Activated gamma-delta T cell treated with anti-CD3 and anti-CD28 coated beads, Interleukin-2, amount 50 U/mL, for 16 hours (primary cell): Measurements from ENCODE around the gene NPLOC4.

Source experiments
- DNase-seq: peaks from one replicate; pipeline ENCODE4 v3.0.0-alpha.2; 2020; ENCODE audit warnings: low read depth

NPLOC4 gene

GRCh38 chr17:81662002-81662401 is 25.1 kb upstream of the NPLOC4 start:
- no peak for DNase-seq

- DNase-seq: no peak
These were observed 23.5 kb upstream of the NPLOC4 start for GRCh38 chr17:81660441-81660840.

GRCh38 chr17:81659038-81659437 is 22.1 kb upstream of the NPLOC4 start:
- DNase-seq: no peak

- DNase-seq: no peak
These were observed 19.9 kb upstream of the NPLOC4 start for GRCh38 chr17:81656835-81657234.

- no peak for DNase-seq
These were observed 19.3 kb upstream of the NPLOC4 start, which contains the start of gene PDE6G for GRCh38 chr17:81656118-81656743. TSS of gene PDE6G (minus strand) at chr17:81656542. CDS start at chr17:81653305, 3,237 bp downstream.

DNA sequence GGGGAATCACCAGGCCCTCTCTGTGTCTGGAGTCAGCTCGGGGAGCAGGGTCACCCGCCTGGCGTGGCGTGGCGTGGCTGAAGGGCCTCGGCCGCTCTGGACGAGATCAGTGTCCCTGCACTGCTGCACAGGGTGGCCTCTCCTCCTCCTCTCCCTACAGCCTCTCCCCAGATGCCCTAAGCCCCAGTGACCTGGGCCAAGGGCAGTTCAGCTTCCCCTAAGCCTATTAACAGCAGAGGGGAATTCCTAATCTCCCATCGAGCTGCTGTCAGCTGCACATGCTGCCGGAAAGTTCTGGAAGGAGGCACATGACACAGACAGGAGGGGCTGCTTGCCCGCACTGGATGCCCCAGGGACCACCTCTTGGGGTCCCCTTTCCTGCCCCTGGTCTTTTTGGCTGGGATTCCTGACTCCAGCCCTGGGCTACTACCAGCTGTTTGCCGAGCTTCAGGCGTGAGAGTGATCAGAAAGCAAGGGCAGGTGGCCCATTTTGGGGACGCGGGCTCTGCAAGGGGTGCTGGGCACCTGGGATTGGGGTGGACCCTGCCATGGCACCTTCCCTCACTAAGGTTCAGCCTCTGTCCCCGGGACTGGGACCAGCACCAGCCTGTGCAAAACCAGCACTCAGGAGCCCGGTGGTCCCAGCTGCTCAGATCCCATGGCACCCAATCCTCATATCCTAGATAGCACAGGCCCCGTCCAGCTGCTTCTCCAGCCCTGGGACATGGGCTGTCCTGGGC is 18.6 kb upstream of the NPLOC4 start:
- no peak for DNase-seq

DNA sequence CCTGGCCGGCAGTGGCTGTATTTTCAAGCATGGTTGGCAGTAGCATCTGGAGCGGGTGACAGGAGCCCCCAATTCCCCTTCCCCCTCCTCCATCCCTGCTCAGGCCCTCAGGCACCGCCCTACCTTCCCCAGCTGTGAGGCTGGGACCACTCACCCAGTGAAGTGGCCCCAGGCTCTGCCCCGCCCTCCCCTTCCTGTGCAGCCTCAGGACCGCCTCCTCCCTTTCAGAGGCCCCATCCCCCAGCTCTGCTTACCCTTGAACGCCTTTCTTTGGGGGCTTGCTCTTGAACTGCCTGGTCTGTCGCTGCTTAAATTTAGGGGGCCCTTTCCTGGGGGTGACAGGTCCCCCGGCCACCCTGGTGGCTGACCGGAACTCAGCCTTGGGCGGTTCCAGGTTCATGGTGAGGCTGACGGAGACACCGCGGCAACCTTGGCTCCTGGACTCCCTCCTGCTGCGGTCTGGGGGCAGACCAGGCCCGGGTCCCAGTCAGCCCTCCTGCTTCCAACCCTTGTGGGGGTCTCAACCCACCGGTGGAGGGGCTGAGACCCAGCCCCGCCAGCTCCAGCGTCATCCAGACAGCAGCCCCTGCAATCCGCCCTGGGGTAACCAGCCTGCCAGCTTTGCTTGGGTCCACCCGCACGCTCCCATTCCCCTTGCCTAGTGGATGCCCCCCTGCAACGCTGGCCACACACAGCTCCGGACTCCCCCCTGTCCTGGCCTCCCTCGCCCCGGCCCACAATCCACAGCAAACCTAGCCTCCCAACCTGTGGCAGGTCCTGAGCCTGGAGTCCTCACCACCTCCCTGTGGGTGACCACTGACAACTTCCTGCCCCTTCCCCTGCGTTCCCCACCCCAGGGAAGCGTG is 16.2 kb upstream of the NPLOC4 start:
- DNase-seq: no peak

DNA sequence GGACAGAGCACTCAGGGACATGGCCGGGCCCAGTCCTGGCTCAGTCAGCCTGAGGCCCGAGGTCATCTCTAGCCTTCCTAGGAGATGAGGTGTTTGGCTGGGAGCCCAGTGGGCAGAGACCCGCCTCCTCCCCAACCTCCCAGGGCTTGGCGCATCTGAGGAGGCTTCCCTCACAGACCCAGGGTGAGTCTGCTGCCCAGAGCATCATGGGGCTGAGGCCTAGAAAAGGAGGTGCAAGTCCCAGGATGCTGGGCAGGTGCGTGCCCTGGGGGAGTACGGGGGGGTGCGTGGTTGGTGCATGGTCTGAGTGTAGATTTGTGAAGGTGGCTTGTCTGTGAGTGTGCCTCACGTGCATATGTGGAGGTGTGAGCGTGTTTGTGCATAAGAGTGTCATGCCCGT is 14.8 kb upstream of the NPLOC4 start:
- DNase-seq: no peak

GRCh38 chr17:81650951-81651350 is 14.0 kb upstream of the NPLOC4 start:
- no peak for DNase-seq

DNA sequence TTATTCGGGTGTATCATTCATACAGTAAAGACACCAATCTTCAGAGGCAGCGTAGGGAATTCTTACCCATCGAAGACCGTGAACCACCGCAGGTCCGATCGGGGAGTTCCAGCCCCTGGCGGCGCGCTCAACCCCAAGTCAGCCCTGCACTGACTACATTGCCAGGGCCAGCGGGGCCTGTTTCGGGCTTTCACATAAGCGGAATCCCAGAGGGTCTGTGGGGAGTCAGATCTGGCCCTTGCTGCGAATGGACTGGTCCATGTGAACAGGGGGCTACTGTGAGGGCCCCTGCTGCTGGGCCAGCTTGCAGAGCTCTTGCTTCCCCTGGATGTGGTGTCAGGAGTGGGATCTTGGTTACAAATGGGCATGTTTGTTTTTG is 11.8 kb upstream of the NPLOC4 start:
- DNase-seq: no peak

GRCh38 chr17:81648013-81648706 is 11.2 kb upstream of the NPLOC4 start:
- no peak for DNase-seq

DNA sequence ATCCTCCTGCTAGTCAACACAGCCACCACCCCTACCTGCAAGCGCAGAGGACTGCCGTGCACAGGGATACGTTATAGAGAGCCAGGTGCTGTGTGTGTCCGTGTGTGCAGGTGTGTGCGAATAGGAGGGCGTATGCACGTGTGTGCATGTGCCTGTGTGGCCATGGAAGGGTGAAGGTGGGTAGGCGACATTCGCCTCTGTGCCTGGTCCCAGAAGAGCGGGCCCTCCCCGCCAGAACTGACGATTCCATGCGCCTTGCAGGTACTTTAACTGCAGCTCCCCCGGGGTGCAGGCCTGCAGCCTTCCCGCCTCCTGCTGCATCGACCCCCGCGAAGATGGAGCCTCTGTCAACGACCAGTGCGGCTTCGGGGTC is 10.7 kb upstream of the NPLOC4 start:
- DNase-seq: no peak

DNA sequence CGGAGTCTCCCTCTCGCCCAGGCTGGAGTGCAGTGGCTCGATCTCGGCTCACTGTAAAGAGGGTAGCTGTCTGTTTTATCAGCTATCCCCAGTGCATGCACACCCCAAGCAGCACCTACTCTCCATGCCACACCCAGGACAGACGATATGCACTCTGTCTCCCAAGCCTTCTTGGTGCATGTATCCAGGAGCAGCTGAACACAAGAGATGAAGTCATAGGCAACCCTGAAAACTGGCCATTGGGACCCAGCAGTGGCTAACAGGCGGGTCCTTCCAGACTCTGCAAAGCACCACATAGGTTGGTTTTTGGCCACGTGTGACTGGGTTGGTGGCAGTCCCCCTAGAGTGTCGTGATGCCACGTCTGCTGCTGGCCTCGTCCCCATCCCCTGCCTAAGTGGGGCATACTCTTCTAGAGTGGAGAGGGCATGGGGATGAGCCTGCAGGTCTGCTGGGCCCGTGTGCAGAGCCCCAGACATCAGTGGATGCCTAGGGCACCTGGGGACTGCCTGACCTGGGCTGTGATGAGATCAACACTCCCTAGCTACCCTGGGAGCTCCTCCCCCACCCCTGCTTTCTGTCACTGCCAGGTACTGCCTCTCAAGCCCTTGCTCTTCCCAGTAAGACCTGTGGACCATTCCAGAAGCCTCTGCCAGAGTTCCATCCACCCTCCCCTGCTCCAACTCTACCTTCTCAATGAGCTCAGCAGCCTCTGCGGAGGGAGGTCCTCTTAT is 10.1 kb upstream of the NPLOC4 start:
- no peak for DNase-seq

DNA sequence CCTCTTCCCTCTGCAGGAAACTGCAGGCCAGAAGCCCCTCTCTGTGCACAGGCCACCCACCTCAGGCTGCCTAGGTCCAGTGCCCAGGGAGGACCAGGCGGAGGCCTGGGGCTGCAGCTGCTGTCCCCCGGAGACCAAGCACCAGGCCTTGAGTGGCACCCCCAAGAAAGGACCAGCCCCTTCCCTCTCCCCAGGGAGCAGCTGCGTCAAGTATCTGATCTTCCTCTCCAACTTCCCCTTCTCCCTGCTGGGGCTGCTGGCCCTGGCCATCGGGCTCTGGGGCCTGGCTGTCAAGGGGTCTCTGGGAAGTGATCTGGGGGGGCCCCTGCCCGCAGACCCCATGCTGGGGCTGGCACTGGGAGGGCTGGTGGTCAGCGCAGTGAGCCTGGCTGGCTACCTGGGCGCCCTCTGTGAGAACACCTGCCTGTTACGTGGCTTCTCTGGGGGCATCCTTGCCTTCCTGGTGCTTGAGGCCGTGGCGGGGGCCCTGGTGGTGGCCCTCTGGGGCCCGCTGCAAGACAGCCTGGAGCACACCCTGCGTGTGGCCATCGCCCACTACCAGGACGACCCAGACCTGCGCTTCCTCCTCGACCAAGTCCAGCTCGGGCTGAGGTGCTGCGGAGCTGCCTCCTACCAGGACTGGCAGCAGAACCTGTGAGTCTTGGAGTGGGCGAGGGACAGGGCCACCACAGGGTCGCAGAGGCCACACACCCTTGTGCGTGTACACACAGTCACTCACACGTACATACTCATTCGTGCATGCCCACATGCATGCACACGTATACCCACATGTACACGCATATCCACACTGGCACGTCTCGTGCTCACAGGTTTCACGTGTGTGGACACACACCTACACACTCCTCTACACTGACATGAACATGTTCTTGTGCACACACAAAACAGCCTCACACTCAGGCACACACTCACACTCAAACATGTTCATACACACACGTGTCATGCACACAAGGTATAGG is 8.4 kb upstream of the NPLOC4 start:
- no peak for DNase-seq

DNA sequence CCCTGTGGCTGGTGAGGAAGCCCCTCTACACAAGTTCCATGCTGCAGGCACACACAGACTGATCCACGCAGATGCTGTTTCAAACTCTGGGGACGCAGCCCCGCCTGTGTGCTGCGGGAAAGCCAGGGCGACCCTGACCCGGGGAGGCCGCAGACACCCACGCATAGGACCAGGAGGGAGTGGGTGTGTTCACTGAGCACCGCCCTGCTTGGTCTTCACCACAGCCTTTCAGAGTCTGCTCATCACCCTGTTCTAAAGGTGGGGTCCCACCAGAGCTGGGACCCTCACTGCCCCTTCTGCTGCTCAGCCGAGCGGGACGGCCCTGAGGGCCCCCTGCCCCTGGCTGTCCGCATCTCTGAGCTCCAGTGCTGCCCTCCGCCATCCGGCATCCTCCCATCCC is 7.6 kb upstream of the NPLOC4 start:
- no peak for DNase-seq

- DNase-seq: no peak
These were observed 5.0 kb upstream of the NPLOC4 start for GRCh38 chr17:81641825-81642489.

GRCh38 chr17:81640011-81640410 is 3.1 kb upstream of the NPLOC4 start:
- DNase-seq: no peak

DNA sequence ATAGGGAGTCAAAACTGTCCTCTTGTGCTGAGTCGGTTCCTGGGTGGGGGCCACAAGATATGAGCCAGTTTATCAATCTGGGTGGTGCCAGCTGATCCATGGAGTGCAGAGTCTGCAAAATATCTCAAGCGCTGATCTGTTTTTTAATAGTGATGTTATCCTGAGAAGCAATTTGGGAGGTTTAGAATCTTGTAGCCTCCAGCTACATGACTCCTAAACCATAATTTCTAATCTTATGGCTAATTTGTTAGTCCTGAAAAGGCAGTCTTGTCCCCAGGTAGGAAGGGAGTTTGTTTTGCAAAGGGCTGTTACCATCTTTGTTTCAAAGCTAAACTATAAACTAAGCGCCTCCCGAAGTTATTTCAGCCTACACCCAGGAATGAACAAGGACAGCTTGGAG is 1.8 kb upstream of the NPLOC4 start:
- DNase-seq: no peak

DNA sequence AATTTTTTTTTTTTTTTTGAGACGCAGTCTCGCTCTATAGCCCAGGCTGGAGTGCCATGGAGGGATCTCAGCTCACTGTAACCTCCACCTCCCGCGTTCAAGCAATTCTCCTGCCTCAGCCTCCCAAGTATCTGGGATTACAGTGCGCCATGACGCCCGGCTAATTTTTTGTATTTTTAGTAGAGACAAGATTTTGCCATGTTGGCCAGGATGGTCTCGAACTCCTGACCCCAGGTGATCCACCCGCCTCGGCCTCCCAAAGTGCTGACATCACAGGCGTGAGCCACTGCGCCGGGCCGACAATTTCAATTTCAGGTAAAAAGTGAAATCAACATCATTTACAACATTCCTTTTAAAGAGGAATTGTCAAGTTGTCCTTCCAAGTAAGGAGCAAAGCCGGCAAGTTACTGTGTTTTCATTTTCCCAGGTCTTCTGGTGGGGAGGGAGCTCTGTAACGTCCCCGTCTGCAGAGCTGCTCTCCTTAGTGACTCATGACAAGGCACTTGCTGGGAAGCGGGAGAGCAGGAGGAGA is 873 bp downstream of the NPLOC4 start:
- DNase-seq: no peak

GRCh38 chr17:81635431-81635830 is 1.5 kb downstream of the NPLOC4 start:
- no peak for DNase-seq
